Tibial nerve (tissue), 4 donors: ENCODE measurements around the gene BCR.

Experiments used
- CTCF ChIP-seq, 5 experiments: fragments of 200-600 bp in 3 of 5; fragments of 450-650 bp in 2 of 5; sonication (generic) in 3 of 5; IDR thresholded peaks; one replicate each; pipeline ENCODE4 v1.5.1; 2016 to 2019; ENCODE audit warnings: antibody characterized with exemption in 5 of 5, mild to moderate bottlenecking in 3 of 5, moderate library complexity in 2 of 5
- EP300 ChIP-seq, 2 donors: sonication (generic); formaldehyde crosslinking; IDR thresholded peaks; one replicate each; pipeline ENCODE4 v1.6.1; 2017; ENCODE audit warnings: antibody characterized with exemption in 2 of 2, mild to moderate bottlenecking in 1 of 2
- POLR2A ChIP-seq, 2 donors: fragments of 450-650 bp; IDR thresholded peaks; one replicate each; pipeline ENCODE4 v1.6.1; 2017; ENCODE audit warnings: antibody characterized with exemption in 2 of 2, mild to moderate bottlenecking in 2 of 2, moderate library complexity in 2 of 2

DNA sequence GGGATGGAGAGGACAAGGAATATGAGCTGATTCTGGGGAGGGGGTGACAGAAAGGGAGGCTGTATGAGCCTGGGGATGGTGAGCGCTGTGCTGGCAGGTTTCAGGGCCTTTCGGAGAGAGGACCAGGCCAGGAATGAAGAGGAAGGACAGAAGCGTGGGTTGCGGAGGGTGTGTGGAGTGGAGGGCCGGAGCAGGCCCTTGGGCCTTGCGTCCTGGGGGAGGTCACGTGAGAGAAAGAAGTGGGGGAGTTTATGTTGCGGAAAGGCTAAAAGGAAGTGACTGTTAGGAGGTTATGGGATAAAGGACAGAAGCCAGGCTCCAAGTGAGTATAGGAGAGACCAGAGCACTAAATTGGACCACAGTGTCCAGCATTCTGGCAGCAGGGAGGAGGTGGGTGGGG is 17.5 kb downstream of the BCR start:
- no peak for TF ChIP-seq CTCF (IDR thresholded peaks at IDR 0.05)
- TF ChIP-seq POLR2A (IDR thresholded peaks at IDR 0.05) = no peak
- no peak for TF ChIP-seq EP300 (IDR thresholded peaks at IDR 0.05)
